ENCODE measurements around the gene KCNIP3.
A peak's percentile ranks its signal among the peaks of the same experiment; 100 is the strongest.

KCNIP3 gene

DNA sequence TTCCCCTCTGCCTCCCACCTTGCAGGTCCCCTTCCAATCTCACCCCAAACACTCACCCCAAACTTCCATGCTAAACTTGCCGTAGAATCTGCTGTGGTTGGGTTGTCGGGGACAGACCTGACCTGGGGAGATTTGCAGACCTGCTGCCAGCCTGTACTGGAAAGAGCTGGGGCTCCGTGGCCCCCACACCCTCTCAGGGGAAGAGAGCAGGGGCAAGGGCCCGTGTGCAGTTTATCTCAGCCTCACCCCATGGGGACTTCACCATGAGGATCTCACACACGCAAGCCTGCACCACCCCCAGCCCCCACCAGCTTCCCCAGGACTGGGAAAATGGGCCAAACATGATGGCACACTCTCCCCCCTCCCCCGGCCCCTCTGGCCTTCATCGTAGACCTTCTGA, 30.7 kb downstream of the KCNIP3 start:
- no peak for DNase-seq (ENCODE audit: low read depth in 1 of 2, low spot score in 1 of 2)

- DNase-seq (ENCODE audit: low read depth in 1 of 2, low spot score in 1 of 2) = no peak
Measured at GRCh38 chr2:95328358-95329125, 31.4 kb downstream of the KCNIP3 start.

- no peak for DNase-seq (ENCODE audit: low read depth in 1 of 2, low spot score in 1 of 2)
Measured at GRCh38 chr2:95329401-95329800, 32.3 kb downstream of the KCNIP3 start.

DNA sequence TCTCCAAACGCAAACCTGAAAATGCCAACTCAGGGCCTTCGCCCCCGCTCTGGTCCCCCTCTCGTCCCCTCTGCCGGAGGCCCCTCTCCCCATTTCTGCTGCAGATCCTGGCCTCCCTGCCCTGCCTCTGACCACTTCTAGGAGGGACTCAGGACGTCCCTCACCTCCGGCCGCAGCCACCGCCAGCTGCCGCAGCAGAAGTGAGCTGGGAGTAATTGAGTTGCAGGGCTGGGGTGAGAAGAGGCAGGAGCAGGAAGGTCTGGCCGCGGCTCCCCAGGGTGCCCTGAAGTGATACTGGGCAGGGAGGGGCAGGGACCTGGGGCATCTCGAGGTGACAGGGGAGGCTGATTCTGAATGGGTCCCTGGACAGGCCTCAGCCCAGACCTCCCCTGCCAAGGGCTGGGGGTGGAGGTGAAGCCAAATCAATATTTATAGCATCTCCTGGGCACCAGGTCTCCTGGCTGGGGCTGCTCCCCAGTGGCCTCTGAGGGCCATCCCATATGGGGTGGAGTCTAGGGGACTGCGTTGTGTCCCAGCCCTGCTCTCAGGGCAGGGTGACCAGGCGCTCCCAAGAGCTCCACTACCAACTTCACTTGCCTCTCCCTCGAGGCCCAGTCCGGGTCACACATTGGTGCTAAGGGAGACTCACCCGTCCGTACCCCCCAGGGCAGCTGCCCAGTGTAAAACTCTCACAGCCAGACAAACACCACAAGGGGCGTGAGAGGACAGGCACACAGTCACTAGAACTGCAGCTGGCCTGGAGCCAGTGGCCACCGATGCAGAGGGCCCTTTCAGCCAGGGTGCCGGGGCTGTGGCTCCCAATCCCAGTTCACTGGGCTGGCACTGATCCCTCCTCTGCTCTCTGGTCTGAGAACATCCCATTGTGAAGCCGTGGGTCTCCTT, 33.0 kb downstream of the KCNIP3 start:
- DNase-seq (ENCODE audit: low read depth in 1 of 2, low spot score in 1 of 2) = no peak

DNA sequence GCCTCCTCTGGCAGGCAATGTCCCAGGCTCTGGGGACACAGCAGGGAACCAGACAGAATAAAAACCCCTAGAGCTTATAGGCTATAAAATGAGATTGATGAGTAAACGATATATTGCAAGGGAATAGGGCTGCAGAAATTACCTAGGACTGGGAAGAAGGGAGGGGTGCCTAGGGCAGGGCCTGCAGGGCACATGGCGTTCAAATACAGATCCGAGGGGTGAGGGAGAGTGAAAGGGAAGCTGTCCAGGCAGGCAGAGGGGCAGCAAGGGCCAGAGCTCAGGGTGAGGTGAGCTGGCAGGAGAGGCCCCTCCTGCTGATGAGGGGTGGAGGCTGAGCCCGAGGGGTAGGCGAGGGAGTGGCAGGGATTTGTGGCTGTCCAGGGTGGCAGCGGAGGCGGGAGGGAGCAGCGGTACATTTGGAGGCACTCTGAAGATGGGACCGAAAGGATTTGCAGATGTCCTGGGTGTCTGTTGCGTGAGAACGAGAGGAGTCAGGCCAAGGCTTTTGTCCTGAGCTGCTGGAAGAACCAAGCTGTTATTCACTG, 33.7 kb downstream of the KCNIP3 start:
- DNase-seq (ENCODE audit: low read depth in 1 of 2, low spot score in 1 of 2) = no peak

GRCh38 chr2:95331606-95332005, 34.5 kb downstream of the KCNIP3 start:
- no peak for DNase-seq (ENCODE audit: low read depth in 1 of 2, low spot score in 1 of 2)

DNA sequence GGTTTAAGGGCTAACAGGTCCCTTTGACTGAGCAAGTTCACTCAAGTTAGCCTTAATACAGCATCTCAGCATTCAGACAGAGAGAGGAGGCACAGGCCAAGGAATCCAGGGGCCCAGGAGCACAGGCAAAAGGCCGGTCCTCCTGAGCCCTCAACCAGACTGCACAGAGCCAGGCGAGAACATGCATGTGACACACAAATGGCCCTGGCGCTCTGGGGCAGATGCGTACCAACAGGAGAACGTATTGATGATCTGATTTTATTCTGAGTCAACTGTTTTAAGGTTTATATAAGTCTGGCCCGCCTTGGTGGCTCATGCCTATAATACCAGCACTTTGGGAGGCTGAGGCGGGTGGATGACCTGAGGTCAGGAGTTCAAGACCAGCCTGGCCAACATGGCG, 34.9 kb downstream of the KCNIP3 start:
- DNase-seq (ENCODE audit: low read depth in 1 of 2, low spot score in 1 of 2) = no peak

DNA sequence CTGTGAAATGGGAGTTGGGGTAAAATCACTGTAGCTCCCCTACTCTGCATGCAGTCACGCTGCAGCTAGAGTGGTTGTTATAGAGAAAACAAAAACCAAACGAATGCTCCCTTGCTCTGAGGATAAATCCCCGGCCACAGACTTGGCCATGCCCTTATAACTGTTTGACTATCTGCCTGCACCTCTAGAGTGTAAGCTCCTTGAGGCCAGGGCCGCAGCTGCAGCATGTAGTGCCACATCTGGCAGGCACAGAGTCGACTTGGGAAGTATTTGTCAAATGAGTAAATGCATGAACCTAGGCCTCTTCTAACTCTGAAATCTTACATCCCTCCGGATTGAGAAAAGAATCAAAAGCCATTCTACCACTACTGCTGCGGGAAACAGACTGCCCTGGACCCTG, 35.9 kb downstream of the KCNIP3 start:
- DNase-seq (ENCODE audit: low read depth in 1 of 2, low spot score in 1 of 2) = no peak

DNA sequence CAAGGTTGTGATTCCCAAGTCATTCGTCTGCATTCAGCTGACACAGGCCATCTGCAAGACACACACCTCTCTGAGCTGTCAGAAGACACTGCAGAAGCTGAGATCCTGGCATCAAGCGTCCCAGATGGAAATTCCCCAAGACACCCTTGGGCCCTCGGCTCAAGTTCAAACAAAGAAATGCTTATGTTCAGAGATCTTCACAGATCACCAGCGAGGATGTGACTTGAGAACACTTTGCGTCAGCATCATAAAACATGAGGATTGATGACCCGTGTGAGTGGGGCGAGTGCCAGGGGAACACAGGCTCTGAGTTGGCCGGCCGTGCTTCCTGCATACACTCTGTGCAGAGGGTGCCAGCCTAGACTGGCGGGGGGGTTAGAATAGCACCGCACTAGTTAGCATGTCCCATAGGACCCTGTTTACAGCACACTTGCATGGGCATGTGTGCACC, 36.8 kb downstream of the KCNIP3 start:
- DNase-seq (ENCODE audit: low read depth in 1 of 2, low spot score in 1 of 2) = no peak

DNA sequence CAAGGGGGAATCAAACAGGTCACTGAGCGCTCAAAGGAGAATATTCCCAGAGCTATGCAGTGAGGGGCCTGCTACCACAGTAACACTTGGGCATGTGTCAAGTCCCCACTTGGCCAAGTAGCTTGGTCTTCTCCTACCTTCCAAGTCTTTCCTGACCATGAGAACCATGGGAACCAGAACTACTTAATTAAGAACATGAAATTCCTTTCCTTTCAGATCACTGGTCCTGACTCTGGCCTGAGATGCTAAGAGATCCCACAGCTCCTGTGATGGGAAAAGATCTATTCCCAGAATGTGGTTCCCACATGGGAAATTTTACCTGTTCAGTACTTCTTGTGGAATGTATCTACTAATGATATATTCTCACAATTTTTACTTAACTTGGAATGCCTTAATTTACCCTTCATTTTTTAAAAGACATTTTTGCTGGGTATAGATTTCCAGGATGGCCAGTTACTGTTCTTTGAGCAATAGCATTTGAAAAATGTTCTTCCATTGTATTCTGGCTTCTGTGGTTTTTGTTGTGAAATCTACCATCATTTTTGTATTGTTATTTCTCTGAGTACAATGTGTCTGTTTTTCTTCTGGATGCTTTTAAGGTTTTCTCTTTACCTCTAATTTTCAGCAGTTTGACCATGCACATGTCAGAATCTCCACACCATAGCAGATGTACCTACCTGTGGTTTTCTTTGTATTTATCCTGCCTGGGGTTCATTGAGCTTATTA, 37.9 kb downstream of the KCNIP3 start:
- DNase-seq (ENCODE audit: low read depth in 1 of 2, low spot score in 1 of 2) = no peak

GRCh38 chr2:95336406-95336805, 39.3 kb downstream of the KCNIP3 start:
- no peak for DNase-seq (ENCODE audit: low read depth in 1 of 2, low spot score in 1 of 2)

DNA sequence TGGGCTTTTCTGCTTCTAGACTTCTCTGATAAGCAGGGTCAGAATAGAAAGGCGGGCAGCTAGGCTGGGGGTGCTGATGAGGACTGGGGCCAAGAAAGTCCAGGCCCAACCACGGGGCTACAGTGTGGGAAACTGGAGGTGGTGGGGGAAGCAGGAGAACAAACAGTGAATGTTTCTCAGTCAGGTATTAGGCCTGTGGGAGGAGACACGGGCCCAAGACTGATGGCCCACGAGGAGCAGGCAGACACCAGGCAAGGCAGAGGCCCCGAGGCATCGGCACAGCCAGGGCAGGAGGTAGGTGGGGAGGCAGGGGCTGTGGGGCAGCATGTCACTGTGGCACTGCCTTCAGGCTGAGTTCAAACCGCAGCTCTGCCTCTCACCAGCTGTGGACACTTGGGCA, 40.7 kb downstream of the KCNIP3 start:
- DNase-seq (ENCODE audit: low read depth in 1 of 2, low spot score in 1 of 2) = no peak

DNA sequence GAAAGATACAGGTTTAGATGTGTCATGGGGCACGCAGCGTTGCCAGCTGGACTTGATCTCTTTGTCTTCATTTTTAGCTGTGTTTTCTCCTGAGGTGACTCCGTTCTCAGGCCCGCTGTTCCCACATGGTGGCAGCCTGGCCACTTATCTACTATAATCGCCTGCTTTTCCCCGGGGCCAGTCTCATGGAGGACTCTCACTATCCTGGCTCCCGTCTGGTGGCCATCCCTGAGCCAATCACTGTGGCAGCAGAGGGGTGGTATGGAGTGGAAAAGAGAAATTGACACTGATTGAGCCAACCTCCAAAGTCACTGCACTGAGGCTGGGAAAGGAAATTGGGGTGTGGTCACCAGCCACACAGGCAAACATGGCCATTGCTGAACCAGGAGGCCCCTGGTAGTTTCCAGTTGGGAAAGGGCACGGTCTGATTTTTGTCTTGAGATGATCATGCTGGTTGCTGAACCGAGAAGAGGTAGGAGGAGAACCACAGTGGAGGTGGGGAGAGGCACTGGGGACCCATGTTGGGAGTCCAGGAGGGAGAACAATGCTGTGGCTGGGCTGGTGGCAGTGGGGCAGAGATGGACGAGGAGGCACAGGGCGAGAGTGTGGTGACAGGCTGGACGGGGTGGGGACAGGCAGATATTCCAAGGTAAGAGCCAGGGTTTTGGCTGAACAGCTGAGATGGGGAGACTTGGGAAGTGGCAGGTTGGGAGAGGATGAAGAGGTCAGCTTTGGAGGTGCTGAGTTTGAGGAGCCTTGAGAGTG, 45.6 kb downstream of the KCNIP3 start:
- peak in 1 of 2 donors; percentile 2 for DNase-seq (ENCODE audit: low read depth in 1 of 2, low spot score in 1 of 2)

DNA sequence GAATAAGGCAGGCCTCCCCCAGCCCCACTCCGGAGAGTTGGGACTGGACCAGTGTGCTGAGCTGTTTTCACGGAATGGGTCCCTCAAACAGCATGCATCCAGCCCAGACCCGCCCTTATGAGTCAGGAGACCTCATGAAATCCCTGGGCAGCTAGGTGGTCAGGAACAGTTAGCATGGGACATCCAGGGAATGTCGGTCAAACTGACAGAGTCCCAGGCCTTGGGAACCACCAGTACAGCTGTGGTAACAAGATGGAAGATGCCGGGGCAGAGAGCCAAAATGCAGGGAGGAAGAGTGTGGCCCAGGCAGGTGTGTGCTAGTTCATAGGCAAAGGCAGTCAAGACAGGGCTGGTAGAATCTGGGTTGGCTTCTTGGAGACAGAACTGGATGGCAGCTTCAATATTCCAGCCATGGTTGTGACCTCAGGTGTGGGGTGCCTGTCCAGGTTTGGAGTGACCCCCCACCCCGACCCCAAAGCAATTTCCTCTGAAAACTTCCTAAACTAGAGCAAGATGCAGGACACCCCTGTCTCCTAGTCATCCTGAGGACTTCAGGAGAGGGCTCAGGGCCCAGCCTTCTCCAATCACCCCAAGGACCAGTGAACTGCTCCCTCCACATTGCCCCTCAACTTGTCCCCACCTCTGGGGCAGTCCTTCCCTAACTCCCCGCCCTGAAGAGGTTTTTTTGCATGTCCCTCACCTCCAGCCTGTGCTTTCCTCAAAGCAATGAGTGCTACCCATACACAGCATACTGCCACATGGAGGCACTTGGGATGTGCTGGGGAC, 46.5 kb downstream of the KCNIP3 start:
- DNase-seq (ENCODE audit: low read depth in 1 of 2, low spot score in 1 of 2) = peak in 1 of 2 donors; percentile 2

DNA sequence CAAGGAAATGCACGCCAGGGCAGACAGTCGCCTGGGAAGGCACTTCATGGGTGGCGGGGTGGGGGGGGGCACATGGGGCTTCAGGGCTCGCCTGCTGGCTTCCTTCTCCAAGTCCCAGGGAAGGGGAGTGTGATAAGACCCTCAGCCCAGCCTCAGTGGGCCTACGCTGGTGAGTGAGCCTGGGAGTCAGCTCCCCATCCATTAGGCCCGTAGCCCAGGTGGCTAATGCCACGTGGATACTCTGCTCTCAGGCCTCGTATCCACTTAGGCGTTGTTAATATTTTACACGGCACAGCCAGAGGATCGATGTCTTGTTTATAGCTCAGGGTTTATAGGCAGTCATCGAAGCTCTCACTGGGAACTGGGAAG, 47.1 kb downstream of the KCNIP3 start:
- DNase-seq (ENCODE audit: low read depth in 1 of 2, low spot score in 1 of 2) = peak in 1 of 2 donors; percentile 2

DNA sequence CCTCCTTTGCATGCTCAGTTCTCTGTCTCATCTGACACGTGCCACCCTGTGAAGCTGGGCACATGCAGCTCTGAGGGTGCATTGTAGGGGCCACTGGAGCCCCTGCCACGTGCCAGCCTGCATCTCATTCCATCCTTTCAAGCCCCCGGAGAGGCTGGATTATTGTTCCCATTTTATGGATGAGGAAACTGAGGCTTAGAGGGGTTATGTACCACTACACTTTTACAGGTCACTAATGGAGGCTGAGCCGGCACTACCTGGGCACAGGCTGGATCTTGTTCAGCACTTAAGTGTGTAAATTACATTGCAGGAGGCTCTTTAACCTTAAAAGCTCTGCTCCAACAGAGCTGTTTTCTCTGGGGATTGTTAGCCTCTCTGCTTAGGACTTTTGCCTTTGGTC, 47.5 kb downstream of the KCNIP3 start:
- DNase-seq (ENCODE audit: low read depth in 1 of 2, low spot score in 1 of 2) = no peak

- no peak for DNase-seq (ENCODE audit: low read depth in 1 of 2, low spot score in 1 of 2)
Measured at GRCh38 chr2:95345081-95345562, 48.0 kb downstream of the KCNIP3 start.

DNA sequence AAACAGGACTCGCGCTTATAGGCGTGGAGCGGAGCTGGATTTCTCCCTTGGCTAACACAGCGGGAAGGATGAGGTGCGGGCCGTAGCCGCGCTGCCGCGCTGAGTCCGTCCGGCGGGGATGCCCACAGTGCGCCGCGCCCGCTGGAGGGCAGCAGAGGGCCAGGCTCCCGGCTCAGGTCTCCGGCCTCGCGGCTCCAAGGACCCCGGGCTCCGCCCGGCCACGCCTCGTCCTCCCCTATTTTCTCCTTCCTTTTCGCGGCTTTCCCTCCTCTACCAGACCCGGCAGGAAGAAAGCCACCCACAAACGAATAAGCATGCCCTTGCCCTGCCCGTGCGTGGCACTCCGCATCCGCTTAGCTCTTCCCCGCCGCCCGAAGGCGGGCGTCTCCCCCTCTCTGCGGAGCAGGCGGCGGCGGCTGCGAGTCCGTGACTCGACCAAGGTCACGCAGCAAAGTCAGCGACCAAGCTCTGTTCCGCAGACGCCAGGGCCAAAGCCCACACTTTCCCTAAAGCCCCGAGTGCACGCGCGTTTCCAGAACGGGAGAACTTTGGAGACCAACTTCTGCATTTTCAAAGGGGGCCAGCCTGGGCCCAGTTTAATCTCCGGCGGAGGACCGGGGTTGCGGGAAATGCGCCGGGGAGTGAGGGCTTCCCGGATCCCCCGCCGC, 48.5 kb downstream of the KCNIP3 start:
- DNase-seq (ENCODE audit: low read depth in 1 of 2, low spot score in 1 of 2) = peak; percentile 18 to 26

GRCh38 chr2:95346231-95346737, 49.1 kb downstream of the KCNIP3 start:
- DNase-seq (ENCODE audit: low read depth in 1 of 2, low spot score in 1 of 2) = no peak

All from activated T-helper 1 cell treated with anti-CD3 and anti-CD28 coated beads, Interleukin-2, amount 50 U/mL, for 16 hours (primary cell).